Stimulated activated CD8-positive, alpha-beta memory T cell treated with anti-CD3 and anti-CD28 coated beads, Interleukin-15, amount 100 ng/mL, for 1 hour (primary cell): Measurements from ENCODE around the gene NFATC2.
"Not testable (repeated sequence)": the region's sequence is repeated elsewhere in the genome, so short reads cannot be mapped to it uniquely, and the experiment has no call there.

ENCODE experiments used
- DNase-seq: peaks from one replicate; pipeline ENCODE4 v3.0.0-alpha.2; 2020; ENCODE audit warnings: low read depth

NFATC2 gene

DNA sequence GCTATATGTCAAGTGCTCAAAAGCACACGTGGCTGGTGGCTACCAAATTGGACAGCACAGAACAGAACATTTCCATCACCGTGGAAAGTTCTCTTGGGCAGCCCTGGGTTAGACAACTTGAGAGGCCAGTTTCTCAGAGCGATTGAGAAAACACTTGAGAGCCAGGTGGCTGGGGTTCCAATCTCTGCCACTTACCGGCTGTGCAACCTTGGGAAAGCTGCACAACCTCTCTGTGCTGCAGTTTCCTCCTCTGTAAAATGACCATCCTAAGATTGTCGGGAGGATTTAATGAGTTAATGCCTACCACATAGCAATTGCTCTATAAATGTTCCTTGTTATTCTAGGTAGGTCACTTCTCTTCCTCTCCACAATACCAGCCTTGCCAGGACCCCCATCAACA, 25.1 kb upstream of the NFATC2 start:
- no peak for DNase-seq

DNA sequence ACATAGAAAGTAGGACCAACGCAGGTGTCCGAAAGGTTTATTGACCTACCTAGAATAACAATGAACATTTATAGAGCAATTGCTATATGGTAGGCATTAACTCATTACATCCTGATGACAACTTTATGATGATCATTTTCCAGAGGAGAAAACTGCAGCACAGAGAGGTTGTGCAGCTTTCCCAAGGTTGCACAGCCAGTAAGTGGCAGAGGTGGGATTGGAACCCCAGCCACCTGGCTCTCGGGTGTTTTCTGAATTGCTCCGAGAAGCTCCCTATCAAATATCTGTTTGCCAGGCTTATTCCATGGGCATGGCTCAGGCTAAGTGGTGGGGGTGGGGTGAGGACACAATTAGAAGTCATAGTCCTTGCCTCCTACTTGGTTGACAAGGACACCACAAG, 24.1 kb upstream of the NFATC2 start:
- DNase-seq = no peak

DNA sequence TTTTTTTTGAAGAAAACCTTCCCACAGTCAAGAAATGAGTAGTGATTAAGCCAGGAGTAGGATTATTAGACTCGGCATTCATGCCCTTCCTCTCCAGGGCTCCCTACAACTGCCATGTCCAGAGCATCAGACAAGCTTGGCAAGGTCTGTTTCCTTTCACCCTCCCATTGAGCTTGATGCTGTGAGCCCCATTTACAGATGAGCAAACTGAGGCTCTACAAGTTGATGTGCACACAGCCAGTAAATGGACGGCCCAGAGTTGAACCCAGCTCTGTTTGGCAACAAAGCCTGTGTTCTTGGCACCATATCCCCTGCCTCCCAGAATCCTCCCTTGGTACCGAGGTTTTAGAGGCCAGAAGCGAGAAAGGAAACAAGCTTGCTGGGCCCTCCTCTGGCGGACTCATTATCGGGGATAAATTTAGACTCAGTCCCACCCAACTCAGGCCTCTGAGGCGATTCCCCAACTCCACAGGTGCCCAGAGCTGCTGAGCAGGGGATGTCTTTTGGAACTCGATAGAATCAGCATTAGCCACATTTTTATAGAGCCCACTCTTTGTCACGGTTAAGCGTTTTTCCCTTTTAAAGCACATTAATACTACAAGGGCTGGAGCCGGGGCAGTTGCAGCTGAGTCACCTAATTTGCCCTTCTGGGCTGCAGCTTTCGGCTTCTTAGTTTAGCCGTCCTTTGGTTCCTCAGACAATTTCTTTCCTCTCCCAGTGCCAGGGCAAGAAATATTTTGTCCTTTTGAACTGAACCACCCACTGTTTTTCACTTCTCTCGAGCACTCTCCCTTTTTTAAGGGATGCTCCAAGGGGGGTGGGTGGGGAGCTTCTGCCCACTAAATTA, 23.0 kb upstream of the NFATC2 start:
- no peak for DNase-seq

DNA sequence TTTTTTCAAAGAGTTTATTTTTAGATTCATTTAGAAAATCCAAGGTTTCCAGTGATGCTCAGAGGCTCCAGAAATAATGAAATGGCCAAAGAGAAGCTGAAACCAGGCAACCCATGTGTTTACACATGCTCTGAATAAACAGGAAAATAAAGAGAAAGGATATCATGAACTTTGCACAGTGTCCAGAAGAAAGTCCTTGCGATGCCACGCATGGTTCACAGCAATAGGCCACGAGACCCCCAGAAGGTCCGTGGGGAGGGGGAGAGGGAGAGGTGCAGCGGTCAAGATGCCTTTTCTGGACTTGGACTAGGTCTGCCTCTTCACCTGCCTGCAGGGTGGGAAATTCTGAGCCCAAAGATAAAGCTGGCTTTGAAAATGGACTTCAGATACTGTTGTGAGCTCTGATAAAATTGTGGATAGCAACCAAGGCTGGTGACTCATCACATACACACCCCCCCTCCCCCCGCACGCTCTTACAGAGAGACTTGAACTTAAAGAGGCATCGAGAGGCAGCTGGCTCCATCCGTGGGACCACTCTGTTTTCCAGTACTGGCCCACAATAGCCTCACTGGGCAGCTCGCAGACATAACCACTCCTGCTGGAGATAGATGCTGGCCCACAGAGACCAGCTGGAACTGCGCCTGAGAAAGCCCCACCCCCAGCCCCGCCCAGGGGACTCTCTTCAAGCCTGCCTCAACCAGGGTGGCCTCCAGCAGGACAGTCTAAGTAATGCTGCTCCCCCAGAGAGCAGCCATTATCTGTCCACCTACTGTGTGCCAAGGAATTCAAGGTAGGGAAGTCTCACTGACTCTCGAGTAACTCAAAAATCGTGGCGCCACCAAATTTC, 21.2 kb upstream of the NFATC2 start:
- DNase-seq = no peak

DNA sequence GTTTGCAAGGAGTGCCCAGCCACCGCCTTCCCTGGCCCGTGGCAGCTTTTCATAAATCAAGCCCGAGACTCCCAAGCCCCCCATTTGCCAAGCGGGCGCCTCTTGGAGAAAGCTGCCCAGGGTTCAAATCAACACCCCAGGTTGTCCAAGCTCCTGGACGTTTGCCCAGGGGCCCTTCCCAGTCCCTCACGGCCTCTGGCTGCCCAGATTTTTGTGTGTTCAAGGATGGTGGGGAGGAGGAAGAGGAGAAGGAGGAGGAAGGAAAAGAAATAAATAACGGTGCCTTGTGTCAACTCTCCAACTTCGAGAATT, 20.6 kb upstream of the NFATC2 start:
- no peak for DNase-seq

DNA sequence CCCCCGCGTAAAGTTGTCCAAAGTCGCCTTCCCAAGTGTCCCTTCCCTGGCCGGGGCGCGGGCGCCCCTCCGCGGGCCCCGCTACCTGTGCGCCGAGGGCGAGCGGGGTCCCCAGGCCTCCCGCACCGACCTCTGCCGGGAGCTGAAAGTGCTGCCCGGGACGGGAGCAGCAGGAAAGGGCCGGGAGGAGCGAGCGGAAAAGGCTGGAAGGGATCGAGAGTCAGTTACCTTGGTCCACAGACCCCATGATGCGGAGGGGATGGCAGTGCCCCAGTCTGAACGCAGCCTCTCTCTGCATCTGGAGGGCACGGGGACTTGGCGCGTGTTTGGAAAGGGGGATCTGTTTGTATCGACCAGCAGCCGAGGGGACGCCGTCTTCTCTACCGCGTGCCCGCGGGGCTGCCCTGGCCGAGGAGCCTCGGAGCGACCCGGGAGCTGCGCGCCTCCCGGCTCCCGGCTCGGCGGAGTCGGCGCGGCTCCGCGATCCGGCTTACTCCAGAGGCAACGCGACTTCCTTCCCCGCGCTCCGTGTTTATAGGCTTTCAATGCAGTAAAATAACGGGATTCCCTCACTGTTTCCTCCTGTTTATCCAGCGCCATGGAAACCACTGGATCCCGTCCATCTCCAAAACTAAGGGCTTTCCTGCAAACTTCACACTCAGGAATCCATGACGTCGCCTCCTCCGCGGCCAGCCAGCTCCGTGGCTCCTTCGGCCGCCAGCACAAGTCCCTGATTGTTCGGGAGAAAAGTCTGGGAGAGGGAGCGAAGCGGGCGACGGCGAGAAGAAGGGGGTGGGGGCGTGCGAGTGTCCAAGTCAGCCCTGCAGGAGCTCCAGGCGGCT, 20.0 kb upstream of the NFATC2 start:
- no peak for DNase-seq

DNA sequence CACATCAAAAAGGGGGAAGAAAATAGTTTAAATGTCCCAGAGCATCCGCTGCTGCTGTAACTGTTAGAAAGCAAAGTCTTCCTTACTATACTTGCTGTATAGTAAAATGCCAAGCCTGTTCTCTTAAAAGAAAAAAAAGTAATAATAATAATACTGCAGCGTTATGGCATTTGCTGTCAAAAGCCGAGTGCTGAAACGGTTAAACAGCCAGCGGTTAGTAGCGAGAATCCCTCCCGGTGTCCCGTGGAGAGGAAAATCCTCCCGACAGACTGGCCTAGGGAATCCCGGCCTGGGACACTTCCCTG, 19.5 kb upstream of the NFATC2 start:
- DNase-seq = no peak

DNA sequence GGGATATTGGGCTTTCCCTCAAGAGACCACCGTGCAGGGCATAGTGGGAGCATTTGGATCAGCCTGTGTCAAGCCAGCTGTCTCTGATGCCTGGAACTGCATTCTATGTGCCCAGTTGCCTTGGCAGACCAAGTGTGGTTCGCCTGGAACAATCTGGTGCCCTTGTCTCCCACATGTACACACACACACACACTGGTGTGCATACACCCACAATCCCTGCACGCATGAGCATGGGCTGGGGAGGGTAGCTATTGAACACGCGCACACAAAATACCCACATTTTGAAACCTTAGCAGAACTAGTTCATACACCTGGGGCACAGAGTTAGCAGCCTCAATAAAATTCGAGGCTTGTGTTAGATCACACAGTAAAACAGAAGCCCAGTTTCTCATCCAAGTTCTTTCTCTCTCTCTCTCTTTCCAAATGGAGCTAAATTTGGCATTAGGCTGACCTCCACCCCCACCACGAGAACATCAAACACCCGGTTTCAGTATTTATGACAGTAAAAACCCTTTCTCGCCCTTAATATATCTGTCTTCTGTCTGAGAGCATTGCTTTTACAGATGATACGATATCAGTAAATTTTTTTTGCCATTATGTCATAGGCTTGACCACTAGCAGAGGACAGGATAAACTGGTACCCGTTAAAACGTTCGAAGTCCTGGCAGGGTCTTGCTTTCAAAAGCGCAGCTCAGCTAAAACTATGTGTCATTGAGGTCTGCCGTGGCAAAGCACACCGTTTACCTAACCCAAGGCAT, 18.2 kb upstream of the NFATC2 start:
- DNase-seq = no peak

DNA sequence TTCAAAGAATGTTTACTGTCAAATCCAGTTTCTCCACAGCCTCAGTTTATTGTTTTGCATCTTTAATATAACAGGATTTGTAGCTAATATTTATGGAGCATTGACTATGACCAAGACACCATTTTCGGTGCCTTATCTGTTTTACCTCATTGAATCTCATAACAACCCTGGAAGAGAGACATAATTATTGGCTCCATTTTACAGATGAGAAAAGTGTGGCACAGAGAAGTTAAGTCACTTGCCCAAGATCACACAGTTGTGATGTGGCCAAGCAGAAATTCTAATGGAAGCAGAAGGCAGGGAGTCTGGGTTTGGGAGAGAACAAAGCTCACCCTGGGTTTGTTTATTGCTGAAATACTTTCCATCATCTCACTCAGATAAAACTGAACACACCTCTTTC, 17.5 kb upstream of the NFATC2 start:
- DNase-seq = no peak

DNA sequence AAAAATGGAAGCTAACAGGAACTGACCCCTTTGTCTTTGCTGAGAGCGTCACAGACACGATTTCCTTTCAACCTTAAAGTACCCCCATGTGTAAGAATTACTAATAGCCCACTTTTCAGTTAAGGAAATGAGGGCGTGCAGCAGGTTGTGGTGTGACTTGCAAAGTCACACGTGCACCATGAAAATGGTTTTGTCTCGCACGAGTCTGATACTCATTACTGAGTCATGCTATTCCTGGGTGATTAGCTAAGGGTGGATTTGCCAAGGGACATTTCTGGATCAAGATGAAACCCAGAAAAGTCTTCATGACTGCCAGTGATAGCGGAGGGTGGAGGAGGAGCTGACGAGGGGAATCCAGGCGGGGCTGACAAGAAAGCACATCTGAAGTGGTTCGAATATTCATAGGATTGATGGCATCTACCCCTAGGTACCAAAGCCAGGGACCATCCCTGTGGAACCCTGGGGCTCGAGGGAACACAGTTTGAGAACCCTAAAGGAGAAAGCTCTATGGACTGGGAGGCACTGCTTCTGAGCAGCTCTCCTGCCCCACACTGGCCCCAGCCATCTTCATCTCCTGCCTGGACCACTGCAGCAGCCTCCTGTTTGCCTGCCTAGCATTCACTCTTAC, 12.1 kb upstream of the NFATC2 start:
- DNase-seq = no peak

DNA sequence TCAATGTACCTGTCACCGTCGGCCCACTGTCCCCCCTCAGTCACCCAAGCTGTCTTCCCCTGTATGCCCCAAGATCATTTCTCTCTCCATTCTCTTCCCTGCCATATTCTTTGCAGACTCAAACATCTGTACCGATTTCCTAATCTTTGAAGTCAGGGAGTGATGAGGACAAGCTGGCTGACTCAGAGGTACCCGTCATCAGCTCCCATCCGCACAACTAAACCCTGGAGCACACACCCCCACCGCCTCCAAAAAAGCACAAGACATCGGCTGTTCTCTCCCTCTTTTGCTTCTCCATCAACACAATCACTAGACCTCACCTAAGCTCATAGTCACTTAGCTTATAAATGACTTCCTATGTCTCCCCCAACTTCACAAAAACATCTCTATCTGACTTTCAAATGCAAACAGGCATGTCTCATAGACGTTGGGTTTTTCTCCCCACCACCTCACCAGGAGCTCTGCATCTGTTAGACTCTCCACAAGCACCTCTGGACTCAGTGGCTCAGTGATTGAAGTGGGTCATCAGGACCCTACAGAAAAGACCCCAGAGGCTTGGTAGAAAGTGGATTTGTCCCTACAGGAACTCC, 11.5 kb upstream of the NFATC2 start:
- no peak for DNase-seq

DNA sequence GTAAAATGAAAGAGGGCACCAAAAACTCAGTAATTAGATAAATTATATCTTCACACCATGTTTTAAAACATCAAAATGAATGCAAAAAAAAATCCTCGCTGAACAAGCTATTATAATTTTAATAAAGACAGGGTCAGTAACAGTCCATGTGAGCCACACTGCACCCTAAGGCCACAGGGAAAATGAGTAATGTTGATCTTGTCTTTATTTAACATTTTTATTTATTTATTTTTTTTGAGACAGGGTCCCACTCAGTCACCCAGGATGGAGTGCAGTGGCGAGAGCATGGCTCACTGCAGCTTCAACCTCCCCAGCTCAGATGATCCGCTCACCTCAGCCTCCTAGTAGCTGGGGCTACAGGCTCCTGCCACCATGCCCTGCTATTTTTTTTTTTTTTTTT, 8.7 kb upstream of the NFATC2 start:
- no peak for DNase-seq

DNA sequence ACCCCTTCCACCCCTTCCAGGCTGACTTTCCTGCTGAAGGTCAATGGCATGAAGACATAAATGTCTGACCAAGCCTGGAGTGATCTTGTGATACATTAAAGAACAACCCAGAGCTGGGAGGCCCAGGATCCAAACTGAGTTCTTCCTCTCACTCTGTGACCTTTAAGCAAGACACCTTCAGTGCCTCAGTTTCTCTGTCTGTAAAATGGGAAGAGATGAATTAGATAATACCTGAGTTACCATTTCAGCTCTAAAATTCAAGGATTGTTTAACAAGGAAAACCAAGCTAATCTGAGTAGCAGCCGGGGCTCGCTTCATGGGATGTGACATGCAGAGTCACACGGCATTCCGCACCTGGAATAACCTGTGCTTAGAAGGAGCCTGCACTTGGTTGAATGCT, 7.0 kb upstream of the NFATC2 start:
- DNase-seq = no peak

DNA sequence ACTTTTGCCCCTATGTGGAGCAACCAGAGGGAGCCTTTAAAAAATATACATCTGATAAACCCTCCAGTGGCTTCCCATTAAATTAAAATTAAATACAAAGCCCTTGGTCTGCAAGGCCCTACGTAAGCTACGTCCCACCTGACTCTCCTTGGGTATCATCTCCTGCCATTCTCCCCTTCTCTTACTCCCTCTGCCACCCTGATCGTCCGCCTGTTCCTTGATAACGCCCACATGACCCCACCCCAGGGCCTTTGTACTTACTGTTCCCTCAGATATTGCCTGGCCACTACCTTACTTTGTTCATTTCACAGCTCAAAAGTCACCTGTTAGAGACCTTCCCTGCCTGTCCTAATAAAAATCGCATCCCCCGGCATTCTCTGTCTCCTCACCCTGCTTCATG, 5.4 kb upstream of the NFATC2 start:
- DNase-seq = no peak

DNA sequence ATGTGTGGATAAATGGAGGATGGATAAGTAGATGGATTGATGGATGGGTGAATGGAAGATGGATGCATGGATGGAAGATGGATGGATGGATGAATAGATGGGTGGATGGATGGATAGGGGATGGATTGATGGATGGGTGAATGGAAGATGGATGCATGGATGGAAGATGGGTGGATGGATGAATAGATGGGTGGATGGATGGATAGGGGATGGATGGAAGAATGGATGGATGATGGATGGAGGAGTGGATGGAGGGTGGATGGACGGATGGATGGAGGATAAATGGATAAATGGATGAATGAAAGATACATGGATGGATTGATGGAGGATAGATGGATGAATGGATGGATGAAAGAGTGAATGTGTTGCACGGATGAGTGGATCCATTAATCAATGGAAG, 3.0 kb upstream of the NFATC2 start:
- no peak for DNase-seq

DNA sequence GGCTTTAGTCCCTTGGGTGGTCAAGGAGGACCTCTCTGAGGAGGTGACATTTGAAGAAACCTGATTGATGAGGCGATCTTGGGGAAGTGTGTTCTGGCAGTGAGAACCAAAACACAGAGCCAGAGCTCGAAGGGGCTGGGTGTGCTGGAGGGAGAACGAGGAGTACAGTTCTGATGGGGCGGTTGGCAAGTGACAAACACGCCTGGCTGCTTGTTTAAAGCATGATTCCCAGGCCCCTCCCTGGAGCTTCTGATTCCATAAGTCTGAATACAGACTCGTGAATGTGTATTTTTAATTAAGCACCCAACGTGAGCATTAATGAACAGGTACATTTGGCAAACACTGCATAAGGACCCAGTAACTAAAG, 886 bp upstream of the NFATC2 start:
- no peak for DNase-seq

DNA sequence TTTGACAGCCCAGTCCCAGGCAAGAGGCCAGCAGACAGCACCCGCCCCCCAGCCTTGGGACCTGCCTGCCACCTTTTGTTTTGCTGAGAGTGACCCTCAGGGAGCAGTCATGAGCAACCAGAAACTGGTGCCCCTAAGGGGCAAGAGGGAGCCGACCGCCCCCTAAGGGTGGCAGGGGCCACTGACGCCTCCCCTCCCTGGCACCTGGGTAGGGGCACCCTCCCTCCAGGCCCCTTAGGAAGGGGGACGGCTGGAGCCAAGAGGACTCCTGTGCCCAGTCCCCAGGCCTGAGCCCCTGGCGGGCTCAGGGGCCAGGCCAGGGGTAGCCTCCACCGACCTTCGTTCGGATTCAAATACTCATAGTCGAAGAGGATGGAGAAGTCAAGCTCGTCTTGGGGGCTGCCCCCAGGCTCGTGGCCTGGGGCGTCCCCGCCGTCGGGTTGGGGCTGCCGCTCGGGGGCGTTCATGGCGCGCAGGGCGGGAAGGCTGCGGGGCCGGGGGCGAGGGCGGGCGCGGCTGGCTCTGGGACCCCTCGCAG, 417 bp downstream of the NFATC2 start:
- no peak for DNase-seq

DNA sequence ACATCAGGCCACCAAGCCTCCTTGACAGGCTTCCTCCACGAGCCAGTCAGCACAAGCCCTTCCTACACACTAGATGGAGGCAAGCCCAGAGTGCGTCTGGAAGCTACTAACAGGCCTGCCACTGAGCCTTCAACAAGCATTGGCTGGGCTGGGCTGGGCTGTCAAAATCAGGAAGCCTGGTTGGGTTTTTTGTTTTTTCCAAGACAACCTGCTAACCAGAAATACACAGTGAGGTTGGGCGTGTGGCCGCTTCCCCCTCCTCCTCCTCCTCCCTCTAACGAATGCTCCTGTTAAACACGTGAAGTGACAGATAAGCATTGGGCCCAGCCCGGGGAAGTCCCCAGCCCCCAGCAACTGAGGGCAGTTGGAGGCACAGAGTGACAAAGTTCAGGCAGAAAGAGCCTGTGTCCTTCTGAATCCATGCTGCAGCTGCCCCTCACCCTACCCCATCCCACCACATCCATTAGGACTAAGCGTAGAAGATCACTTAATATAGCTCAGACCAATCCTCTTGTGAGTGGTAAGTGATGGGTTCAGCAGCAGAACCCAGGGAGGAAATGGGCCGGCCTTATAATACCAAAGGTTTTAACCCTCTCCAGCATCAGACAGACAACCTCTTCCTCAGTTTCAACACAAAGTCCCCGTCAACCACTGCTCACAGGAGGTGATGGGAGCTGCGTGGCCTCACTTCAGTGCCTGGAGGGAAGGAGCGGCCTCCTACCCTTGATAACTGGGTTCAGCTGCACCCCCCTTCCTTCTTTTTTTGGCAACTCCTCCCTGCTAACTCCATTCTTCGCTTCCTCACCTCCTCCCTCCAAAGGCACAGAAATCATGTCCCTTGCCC, 1.1 kb downstream of the NFATC2 start:
- peak; percentile 64 for DNase-seq

DNA sequence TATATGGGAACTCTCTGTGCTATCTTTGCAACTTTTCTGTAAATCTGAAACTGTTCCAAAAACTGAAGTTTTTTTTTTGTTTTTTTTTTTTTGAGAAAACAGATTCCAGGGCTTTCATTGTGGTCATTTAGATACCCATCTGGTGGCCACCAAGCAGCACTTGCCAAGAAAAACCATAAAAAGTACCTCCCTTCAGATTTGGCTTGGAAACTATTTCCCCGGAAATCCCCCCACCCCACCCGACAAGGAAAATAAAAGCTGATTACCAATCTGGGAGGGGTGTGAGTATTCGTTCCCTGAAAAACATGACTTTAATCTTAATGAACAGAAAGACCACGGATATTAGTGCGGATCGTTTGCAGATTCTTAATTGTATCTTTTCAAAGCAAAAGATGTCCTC, 1.9 kb downstream of the NFATC2 start:
- no peak for DNase-seq

DNA sequence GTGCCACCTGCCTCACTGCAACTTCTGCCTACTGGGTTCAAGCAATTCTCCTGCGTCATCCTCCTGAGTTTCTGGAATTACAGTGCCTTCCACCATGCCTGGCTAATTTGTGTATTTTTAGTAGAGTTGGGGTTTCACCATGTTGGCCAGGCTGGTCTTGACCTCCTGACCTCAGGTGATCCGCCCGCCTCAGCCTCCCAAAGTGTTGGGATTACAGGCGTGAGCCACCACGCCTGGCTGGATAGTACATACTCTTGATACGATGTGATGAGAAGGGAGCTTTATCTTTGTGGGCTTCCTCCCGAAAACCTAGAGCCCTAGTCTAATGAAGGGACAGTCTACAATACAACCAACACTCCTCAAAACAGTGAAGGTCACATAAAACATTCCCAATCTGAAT, 2.4 kb downstream of the NFATC2 start:
- DNase-seq = not testable (repeated sequence)
